Measurements from ENCODE around the gene F11. TPM values are rescaled to one million over a fixed set of nuclear protein-coding genes. Genes with fewer than 3 reads are reported as not detected.
"Not testable (repeated sequence)": the region's sequence is repeated elsewhere in the genome, so short reads cannot be mapped to it uniquely, and the experiment has no call there.

The F11 gene
- total RNA-seq, 1 donor from 2014 or later, result not detected

GRCh38 chr4:186249785-186250754 is 15.9 kb upstream of the F11 start:
- DNase-seq (ENCODE audit: low spot score), result no peak

DNA sequence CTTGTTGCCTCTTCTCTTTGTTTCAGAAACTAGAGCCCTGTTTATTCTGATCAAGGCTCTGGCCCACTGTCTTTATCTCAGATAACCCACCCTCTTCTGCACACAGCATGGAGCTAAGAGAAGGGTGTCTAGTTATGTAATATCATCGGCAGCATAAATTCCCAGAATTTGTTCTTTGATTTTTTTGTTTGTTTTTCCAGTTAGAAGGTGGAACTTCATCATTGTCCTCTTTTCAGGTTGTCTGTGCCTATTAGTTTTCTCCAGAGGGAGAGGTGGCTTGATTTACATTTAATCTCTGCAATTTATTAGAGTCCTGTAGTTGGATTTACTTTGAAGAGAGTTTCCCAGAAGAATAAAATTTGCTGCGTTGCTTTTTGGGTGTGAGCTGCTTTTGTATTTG is 15.2 kb upstream of the F11 start:
- no peak for DNase-seq (ENCODE audit: low spot score)

- DNase-seq (ENCODE audit: low spot score), result no peak
These were observed 10.9 kb upstream of the F11 start for GRCh38 chr4:186255122-186255521.

DNA sequence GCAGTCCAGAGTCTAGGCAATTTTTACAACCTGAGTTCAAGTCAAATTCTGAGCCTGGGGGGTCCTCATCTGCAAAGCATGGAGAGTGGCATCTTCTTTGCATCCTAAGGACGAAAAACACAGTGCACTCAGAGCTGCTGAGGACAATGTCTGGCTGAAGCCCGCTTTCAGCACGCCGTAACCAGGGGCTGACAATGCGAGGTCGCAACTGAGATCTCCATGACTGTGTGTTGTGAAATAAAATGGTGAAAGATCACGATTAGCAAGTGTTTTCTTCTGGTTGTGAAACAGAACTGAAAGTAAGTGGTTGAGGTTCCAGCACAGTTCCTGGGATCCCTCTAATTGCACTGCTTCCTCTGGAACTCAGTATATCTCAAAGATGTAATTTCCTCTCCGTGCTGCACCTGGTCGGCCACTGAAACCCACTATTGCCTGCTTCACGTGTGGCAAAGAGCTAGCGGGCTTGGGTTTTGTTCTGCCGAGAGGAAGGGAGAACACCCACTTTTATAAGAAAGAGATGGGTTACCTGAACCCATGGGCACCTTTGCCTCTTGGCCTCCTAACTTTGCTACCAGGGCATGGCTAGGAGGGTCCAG is 7.7 kb upstream of the F11 start:
- DNase-seq (ENCODE audit: low spot score), result no peak

DNA sequence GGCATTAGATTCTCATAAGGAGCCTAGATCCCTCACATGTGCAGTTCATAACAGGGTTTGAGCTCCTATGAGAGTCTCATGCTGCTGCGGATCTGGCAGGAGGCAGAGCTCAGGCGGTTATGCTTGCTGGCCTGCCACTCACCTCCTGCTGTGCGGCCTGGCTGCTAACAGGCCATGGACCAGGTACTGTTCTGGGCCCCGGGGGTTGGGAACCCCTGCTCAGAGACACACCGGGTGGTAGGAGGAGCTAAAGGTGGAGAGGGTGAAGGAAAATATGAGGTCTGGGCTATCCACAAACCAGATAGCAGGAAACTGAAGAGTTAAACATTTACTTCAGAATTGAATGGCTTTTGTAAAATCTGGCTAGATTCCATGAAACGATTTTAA is 5.9 kb upstream of the F11 start:
- DNase-seq (ENCODE audit: low spot score), result no peak

DNA sequence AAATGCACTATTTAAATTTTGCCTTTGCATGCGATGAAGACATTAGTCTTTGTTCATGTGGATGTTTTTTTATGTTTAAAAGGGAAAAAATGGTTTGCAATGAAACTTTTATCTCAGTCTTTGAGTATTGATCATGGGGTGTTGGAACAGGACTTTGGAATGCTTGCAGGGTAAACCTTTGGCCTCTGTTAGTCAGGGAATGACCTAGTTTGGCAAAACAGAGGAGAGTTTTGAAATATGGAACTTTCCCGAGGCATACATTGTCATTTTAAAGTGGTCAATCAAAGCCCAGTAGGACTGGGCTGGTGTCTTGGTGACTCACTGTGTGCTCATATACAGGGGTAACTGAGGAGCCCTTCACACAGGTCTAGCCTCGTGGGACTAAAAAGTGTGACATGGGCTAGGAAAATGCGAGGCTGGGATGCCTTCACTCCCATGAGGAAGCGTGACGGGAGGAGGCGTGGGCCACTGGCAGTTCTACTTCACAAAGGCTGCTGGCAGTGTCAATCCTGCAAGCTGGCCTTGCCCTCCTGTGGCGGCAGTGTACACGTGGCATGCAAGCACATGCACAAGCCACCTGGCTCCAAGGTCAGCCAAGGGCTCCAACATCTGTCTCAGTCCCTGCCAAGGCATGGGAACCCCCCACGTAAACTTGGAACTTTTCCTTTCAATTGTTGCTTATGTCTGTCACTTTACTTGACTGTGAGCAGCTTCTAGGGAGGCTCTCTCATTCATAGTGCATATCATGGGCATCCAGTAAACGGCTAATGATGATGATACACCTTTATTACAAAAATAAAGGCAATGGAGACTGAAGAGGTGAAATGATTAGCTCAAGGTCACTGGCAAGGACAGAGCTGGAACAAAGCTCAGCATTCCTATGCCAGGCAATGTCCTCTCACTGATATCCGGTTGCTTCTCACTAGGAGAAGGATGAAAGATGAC is 5.2 kb upstream of the F11 start:
- DNase-seq (ENCODE audit: low spot score), result no peak

DNA sequence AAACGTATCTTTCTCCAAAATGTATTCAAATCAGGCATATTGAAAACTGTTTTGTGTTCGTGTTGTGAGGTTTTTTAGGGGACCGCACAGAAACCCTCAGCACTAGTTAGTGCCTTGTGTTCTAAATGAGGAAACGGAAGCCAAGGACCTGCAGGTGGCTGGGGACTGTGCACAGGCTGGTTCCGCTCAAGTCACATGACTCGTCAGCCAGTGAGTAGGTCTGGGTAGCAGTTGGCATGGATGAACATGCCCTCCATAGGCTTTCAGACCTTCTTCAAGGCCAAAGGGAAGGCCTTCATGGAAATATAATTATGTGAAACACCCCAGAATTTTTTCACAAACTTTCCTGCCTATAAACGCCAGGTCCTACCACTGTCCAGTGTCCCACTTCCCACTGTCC is 1.3 kb upstream of the F11 start:
- no peak for DNase-seq (ENCODE audit: low spot score)

GRCh38 chr4:186265250-186265649 is 739 bp upstream of the F11 start:
- DNase-seq (ENCODE audit: low spot score), result not testable (repeated sequence)

- DNase-seq (ENCODE audit: low spot score), result no peak
These were observed 904 bp downstream of the F11 start for GRCh38 chr4:186266729-186267456.

DNA sequence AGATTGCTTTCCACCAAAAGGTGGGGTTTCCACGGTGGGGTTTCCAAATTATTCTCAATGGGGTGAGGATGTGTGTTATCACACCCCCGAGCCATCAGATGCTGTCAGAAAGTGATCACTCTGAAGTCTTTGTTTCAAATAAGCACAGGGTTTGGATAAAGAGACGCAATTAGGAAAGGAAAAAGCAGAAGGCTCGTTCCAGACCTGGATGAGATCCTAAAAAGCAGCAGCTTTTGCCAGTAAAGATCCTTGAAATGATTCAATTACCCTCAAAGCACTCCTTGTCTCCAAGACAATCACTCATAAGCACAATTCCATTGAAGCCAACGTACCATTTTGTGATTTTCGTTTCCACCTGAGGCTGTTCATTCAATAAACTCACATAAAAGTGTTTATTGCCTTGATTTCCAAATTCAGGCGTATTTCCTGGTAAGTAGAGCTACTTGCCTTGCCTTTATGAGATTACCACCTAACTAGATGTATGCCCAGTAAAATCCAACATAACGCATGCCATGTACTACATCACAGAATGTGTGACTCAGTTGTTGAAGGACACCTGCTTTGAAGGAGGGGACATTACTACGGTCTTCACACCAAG is 5.2 kb downstream of the F11 start:
- no peak for DNase-seq (ENCODE audit: low spot score)

GRCh38 chr4:186272699-186273391 is 6.9 kb downstream of the F11 start:
- no peak for DNase-seq (ENCODE audit: low spot score)

- DNase-seq (ENCODE audit: low spot score), result not testable (repeated sequence)
These were observed 7.4 kb downstream of the F11 start for GRCh38 chr4:186273392-186273789.

GRCh38 chr4:186283311-186283710 is 17.3 kb downstream of the F11 start:
- DNase-seq (ENCODE audit: low spot score), result no peak

DNA sequence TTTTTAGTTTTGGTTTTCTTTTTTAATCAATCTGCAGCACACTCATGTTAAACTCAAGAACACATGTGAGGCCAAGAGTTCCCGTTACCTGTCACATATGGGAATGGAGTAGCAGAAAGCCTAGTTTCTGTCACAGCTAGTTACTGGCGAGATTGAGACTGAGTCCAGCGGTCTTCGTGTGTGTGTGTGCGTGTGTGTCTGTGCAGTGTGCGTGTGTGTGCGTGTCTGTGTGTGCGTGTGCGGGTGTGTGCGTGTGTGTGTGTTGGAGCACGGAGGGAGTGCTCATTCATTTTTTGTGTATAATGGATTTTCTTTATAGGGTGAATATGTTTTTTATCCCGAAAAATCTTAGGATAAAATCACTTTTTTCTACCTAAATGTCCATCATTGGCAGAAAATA is 19.2 kb downstream of the F11 start:
- no peak for DNase-seq (ENCODE audit: low spot score)

DNA sequence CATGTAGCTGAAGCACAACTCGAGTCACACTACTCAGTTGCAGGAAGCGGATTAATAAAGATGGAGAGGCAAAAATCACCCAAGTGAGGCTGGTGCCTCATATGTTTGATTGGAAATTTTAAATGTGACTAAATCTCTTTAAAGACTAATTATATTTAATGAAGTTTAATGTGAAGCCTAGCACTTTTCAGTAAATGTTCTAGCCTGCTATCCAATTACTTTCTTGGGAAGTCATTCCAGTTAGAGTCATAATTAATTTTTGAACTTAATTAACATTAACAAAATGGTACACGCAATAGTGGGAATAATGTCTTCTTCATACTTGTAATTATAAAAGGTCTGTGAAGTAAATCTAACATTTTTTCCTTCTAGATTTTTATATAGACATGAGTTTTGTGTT is 20.6 kb downstream of the F11 start:
- DNase-seq (ENCODE audit: low spot score), result no peak

DNA sequence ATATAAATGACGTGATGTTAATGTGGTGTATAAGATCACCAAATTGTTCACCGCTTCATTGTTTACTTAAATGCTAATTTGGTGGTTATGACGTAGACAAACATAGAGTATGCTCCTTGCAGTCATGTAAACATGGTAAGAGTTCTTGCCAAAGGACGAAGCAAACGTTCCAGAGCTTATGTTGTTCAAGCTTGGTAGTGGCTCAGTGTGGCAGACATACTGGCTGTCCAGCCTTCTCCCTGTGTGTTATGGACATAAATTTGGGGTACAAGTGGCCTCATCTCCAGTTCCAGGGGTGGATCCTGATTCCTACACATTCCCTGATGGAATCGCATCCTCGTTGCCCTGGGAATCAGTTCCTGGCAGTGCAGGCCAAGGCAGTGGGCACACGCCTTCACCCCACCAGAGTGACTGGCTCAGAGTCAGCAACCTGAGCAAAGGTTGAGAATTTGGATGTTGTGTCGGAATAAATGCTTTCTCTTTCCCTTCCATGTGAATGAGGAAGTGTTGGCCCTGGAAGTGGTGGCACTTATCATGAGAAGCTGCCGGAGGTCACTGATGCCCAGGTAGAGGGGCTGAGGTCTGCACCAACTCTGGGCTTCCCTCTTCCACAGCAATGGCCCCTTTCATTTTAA is 25.4 kb downstream of the F11 start:
- DNase-seq (ENCODE audit: low spot score), result no peak

DNA sequence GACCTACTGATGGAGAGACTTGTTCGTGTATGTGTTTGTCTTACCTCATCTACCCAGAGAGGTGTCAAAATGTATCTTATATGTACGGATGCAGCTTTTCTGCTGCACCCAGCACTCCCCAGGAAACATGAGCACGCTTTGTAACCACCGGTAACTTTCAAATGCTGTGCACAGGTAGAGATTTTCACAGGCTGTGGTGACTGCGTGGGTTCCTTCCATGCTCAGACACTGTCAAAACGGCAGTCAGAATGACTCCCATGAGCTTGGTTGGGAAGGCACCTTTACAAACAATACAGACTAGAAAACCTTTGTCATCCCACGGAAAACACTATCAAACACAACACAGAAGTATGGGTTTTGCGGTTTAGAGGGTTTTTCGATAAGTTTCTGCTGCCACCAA is 28.2 kb downstream of the F11 start:
- DNase-seq (ENCODE audit: low spot score), result no peak

GRCh38 chr4:186296481-186296880 is 30.5 kb downstream of the F11 start:
- no peak for DNase-seq (ENCODE audit: low spot score)

DNA sequence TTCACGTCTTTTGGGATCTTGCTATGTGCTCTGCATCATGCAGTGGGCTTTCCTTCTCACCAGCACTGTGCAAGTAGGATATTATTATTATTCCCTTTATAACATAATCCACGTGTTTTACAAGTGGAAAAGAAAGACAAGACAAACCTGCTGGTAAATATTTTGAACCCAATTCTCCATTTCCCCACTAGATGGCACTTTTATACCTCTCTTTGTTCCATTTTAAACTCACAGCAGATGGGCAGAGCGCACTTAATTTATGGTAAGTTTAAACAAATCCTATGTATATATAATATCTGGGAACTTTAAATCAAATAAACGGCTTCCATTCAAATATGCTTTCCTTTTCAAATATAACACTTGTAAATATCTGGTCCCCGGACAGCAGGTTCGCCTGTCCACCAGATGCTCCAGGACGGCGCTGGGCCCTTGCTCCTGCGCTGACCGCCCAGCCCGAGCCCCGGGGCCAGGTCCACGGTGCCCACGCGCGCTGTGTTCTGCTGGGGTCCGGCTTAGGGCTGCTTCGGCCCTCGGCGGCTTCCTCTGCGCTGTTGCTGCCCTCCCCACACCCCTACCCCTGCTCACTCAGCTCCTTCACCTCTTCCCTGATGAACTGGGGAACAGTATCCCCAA is 31.1 kb downstream of the F11 start:
- DNase-seq (ENCODE audit: low spot score), result no peak
